Mesodermal cell (in vitro differentiated cells): ENCODE results near the gene BANP.
"Not testable (repeated sequence)": the region's sequence is repeated elsewhere in the genome, so short reads cannot be mapped to it uniquely, and the experiment has no call there.

ENCODE experiments used
- H3K27ac ChIP-seq: 2 replicates; pipeline ENCODE4 v1.7.0; 2013; ENCODE audit warnings: mild to moderate bottlenecking, low read depth, low read length, moderate library complexity; ENCODE audit not compliant: severe bottlenecking
- H3K36me3 ChIP-seq: 2 replicates; pipeline ENCODE4 v1.7.1; 2013; ENCODE audit warnings: mild to moderate bottlenecking, low read length, moderate library complexity; ENCODE audit not compliant: control insufficient read depth, insufficient read depth
- H3K4me1 ChIP-seq: one replicate; pipeline ENCODE4 v1.7.1; 2013; ENCODE audit warnings: mild to moderate bottlenecking, low read length; ENCODE audit not compliant: insufficient read depth, control insufficient read depth, poor library complexity, severe bottlenecking
- H3K4me3 ChIP-seq: 2 replicates; pipeline ENCODE4 v1.7.0; 2013; ENCODE audit warnings: low read length, control low read depth, mild to moderate bottlenecking; ENCODE audit not compliant: insufficient read depth, poor library complexity, severe bottlenecking; ENCODE audit errors: extremely low read depth
- H3K9me3 ChIP-seq: 2 replicates; pipeline ENCODE4 v1.7.1; 2013; ENCODE audit warnings: mild to moderate bottlenecking, low read length, moderate library complexity; ENCODE audit not compliant: control insufficient read depth
- WGBS, 2 experiments: methylation state at CpG; one replicate each; pipeline ENCODE4 v1.1.5; 2013; ENCODE audit warnings: missing lambda C conversion rate in 2 of 2; ENCODE audit not compliant: insufficient coverage in 2 of 2; 5-methylcytosine and 5-hydroxymethylcytosine counted together

BANP gene

GRCh38 chr16:88121391-88121790, 170.2 kb downstream of the BANP start:
- H3K4me3 ChIP-seq, H3K27ac ChIP-seq, H3K9me3 ChIP-seq, H3K4me1 ChIP-seq, H3K36me3 ChIP-seq: not testable (repeated sequence)
- 94 to 98% methylated on average over 6 to 7 of the region's 11 CpGs for WGBS, 2 experiments

- H3K36me3 ChIP-seq = no peaks in the 10 kb centered on the region
- 94 to 96% methylated on average over 42 of the region's 42 CpGs for WGBS, 2 experiments
- H3K4me1 ChIP-seq = peaks cover 8% of the 10 kb centered on the region
- H3K9me3 ChIP-seq = no peaks in the 10 kb centered on the region
- no peak overlapping the region for H3K27ac ChIP-seq
- H3K4me3 ChIP-seq = no peak overlapping the region
Measured at GRCh38 chr16:88121886-88122580, 170.8 kb downstream of the BANP start.
